ENCODE results near the gene TRA2A.
"Not testable (repeated sequence)": the region's sequence is repeated elsewhere in the genome, so short reads cannot be mapped to it uniquely, and the experiment has no call there.

Gene TRA2A

DNA sequence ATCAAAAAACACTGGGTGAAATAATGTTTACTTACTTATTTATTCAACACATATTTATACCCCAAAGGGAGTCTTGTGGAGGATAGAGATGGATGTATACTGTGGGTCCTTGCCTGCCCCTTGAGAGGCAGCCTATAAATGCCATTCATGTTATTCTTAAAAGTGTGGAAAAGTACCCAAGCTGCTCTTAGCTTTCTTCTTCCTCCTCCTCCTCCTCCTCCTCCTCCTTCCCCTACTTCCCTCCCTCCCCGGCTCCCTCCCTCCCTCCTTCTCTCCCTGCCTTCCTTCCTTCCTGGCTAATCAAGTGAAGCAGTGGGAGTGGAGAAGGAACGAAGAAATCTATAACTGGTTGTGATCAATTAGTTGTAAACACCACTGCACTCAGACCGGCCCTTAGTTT, 40.3 kb downstream of the TRA2A start:
- DNase-seq: no peak

DNA sequence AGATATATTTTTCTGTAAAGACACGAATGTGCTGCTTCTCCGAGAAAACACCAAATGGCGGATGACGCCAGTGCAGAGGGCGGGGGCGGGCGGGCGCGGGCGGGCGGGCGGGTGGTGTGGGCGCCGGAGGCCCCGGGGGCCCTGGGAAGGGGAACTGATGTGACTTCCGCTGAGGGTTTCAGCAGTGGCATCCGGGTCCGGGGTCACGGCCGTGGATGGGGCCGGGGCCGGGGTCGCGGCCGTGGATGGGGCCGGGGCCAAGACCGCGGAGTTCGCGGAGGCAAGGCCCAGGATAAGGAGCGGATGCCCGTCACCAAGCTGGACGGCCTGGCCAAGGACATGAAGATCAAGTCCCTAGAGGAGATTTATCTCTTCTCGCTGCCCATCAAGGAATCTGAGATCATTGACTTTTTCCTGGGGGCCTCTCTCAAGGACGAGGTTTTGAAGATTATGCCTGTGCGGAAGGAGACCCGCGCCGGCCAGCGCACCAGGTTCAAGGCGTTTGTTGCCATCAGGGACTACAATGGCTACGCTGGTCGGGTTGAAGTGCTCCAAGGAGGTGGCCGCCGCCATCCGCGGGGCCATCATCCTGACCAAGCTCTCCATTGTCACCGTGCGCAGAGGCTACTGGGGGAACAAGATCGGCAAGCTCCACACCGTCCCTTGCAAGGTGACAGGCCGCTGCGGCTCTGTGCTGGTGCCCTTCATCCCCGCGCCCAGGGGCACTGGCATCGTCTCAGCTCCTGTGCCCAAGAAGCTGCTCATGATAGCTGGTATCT, 41.2 kb downstream of the TRA2A start:
- DNase-seq: no peak

DNA sequence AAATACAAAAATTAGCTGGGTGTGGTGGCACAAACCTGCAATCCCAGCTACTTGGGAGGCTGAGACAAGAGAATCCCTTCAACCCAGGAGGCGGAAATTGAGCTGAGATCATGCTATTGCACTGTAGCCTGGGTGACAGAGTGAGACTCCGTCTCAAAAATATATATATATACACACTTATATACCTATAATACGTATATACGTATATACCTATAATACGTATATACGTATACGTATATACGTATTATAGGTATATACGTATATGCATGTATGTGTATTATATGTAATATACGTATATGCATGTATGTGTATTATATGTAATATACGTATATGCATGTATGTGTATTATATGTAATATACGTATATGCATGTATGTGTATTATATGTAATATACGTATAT, 43.1 kb downstream of the TRA2A start:
- DNase-seq: not testable (repeated sequence)

DNA sequence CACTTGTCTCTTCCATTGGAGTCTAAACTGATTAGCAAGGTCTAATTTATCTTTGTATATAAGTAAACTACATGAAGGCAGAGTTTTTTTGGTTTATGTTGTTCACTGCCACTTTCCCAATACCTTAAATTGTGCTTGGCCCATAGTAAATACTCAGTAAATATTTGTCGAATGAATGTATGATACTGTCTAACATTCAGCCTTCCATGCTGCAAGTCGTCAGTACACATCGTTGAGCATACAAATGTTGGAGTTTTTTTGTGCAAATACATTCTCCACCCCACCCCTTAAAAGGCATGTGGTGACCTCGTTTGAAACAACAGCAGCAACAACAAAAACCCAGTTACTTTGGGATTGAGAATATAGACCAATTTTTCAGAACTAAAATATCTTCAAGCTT, 44.1 kb downstream of the TRA2A start:
- no peak for DNase-seq

DNA sequence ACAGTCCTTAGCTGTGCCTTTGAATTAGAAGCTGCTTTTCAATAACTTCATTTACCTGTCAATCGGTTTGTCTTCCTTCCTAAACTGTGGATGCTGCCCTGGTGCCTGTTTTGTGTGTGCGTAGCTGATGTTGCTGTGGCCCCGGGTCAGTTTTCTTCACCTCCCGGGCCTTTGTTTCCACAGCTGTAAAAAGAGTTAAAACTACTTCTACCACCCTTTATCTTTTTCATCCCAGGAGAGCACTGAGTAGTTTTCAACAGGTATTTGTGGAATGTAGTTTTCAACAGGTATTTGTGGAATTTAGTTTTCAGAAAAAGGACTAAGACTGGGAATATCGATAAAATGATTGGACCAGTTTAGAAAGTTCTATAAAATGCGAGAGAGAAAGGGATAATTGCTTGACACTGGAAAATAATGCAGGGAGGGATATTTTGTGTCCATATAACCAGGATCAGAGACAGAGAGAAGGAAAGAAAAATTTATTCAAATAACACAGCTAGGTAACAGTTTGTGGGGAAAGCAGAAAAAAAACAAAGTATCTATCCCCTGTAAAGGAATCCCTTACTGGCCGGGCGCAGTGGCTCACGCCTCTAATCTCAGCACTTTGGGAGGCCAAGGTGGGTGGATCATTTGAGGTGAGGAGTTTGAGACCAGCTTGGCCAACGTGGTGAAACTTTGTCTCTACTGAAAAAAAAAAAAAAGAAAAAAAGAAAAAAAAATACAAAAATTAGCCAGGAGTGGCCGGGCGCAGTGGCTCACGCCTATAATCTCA, 45.6 kb downstream of the TRA2A start:
- DNase-seq: no peak

DNA sequence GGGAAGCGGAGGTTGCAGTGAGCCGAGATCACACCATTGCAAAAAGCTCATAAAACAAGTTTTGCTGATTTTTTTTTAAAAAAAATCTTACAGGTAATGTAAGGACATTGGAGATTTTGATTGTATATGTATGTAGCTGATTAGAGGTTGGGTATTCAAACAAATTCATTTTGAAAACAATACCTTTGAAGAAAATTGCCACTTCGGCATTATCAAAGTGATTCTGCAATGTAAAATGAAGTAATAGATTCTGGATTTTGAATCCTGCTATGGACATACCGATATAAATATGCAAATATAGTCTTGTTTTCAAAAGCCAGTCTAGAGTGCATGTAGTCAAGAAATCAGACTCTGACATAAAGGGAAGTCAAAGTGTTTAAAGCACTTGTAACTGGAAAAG, 49.1 kb downstream of the TRA2A start:
- no peak for DNase-seq

DNA sequence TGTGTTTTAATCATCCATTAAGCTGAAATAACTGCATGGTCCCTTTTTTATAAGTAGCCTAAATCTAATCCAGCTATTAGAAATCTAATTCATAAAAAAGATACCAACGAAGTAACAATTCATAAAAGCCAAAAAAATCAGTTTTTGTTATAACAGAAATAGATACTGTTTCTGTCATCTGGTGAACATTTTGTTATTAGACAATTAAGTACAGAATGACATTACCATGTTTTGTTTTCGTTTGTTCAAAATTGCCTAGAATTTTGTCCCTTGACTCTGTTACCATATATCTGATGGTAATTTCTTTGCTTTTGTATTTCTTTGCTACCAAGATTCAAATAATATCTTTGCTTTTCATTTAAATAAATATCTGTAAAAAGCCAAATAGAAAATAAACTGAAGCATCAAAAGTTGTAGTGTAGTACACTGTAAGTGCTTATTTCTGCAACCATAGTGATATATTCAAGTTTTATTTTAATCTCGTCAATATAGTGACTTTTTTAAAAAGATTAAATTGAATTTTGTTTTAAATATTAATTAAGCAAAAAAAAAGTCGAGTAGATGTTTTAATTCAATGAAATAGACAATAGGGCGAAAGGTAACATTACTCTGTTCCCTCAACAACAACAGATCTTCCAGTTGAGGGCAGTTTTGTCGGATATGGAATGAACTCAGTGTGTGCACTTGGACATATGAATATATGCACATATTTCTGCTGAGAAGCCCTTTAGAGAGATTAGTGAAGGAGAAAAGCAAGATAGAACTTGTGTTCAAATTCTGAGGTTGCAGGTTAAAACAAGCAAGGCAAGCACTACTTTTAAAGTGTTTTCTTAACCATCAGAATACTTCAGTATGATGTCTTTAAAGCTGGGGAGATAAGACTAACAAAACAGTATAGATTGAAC, 53.6 kb downstream of the TRA2A start:
- DNase-seq: no peak

DNA sequence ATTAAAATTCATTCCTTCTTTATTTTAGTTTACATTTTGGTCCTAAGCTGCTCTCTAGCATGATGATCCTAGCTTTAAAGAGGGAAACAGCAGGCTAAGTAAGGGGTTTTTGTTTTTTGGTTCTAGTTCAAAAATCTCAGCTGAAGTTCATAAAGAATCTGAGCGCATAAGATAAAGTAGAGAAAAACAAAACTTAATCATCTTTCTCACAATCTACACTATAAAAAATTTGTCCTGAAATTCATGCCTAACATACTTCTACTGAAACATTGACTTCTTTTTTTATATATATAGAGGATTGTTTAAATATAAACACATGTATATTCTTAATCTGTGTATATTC, 54.7 kb downstream of the TRA2A start:
- no peak for DNase-seq

DNA sequence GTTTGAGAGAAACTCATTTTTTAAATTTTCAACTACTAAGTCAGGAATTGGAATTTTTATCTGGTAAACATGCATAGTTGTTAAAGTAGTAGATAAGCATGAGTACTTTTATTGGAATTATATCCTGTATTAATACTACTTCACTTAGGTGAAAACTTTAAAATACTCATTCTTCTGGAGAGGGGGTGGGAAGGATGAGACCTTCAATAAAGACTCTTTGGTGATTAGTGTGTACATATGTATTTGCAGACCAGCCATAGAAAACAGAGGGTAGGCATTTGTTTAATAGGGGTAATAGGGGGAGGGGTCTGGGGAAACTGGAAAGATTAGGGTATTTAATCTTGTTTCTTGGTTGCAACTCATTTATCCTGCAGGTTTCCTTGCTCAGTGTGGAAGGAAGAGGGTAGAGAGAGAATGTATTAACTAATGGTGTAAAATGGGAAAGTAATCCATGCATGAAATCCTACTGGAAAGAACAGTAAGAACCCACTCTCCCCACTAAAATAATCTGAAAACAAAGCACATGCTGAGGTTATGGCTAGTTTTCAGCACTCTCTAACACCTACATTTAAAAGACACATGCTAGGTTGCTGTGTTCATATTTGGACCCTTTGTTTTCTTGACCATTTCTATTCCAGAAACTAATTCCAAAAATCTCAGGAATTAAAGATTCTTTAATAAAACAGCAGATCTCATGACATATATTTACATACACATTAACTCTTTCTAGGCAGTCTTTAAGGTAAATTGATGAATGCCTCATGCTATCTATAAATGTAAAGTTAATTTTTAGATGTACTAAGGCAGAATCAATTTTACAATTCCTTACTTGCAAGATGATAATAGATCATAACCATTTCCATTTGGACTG, 55.3 kb downstream of the TRA2A start:
- DNase-seq: no peak

DNA sequence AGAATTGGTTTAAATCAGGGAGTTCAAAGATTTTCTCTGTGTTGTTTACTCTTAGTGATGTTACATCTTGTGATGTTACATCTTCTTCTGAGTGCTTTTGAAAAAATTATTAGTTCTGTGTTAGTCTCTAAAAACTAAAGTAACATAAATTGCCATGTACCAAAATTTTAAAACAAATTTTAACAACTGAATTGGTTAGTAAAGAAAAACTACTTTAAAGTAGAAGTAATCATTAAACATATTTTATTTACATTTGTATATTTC, 56.3 kb downstream of the TRA2A start:
- DNase-seq: no peak

DNA sequence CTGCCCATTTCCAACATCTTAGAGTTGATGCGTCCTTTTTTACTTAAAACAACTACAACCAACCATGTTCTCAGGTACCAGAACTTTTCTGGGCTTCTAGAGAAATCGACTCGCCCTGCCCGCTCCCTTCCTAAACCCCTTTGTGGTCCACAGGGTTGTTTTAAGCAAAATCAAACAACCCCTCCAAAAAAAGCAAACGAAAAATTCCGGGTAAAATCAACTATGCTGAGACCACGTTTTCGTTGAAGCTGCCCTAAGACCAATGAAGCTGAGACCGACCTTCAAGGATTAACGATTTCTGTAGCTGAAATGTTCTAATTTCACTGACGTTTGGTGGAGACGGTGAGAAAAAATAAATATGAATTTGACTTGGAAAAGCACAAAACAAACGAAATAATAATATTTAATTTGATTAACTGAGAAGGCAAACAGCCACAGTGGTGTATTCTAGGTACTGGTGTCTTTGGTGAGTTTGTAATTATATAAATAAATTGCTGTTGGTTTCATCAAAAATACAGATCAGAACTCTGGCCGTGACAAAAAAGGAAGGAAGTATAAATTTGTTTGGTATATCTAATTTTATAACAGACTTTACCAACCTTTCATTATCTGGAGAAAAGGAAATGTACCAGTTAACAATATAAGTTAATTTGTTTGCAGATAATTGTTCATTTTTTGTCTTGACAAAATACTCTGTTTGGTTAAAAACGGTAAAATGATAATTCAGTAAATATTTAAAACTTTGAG, 56.8 kb downstream of the TRA2A start:
- no peak for DNase-seq

DNA sequence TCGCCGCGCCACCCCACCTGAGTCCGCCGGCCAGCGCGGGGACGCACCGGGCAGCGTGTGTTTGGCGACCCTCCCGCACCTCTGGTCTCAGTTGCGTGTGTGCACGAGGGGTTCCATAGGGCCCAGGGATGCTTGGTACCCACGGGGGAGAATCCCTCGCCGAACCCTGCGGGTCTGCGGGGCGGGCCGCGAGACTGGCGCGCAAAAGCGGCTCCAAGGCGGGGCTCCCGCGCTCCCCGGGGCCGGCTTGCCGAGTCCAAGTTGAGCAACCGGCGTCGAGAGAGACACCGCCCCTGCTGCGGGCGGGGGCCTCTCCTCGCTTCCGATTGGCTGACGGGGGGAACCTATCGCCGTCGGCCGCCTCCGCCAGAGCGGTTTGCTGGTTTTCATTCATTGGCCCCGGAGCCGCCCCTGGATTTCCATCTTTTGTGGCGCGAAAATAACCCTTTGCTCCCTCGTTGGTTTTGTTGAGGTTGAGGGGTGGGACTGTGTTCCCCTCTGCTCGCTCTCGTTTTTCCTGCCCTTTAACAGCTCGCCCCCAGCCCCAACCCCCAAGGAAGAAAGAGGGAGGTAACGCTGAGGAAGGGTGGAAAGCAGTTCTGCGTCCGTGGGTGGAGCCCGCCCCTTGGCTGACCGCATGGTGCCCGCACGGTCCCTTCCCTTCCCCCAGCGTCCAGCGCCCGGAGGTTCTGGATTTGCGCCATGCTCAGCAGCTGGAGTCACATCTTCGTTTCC, 57.5 kb downstream of the TRA2A start:
- DNase-seq: no peak

DNA sequence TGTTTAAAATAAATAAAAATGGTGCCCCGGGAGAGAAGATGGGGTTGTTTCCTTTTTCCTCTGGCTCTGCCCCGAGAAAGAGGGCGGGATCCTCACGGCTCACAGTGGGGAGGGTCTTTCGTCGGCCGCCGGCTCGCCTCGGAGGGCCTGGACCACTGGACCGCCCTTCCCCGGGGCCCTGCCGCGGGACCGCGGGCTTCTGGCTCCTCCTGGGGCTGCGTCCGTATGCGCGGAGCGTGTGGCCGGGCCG, 58.0 kb downstream of the TRA2A start:
- DNase-seq: no peak

DNA sequence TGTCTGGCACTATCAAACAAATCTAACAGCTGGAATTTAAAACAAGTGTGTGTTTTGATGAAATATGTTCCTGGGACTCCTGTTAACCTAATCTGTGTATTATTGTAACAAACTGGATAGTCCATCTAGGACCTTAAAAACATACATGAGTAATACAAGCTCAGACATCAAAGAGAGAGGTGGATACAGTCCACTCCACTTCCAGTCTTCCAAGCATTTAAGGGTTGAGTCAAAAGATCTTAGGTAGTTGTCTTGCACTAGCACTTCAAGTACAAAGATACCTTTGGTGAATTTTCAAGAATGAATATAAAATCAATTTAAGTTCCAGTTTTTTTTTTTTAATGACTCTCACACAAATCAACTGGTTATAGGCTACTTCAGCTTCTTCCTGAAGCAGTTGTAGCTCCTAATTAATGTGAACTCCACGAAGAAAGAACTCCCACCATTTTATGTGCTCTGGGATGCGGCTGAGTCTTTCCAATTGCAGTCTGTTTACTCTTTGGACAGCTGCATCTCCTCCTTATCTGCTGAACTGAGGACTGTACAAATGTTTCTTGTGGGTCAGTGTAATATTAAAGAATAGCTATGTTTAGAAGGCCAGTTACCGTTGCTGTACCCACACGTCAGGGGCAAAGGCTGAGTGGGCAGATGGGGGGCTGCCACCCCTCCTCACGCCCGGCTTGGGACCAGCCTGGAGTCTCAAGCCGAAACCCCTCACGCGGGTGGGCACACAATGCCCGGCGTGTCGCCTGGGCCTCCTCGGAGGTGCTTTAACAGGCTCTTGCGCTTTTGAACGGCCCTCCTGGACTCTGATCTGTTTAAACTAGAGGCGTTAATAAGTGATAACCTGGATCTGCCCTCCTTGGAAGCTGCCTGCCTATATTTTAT, 58.6 kb downstream of the TRA2A start:
- DNase-seq: no peak

DNA sequence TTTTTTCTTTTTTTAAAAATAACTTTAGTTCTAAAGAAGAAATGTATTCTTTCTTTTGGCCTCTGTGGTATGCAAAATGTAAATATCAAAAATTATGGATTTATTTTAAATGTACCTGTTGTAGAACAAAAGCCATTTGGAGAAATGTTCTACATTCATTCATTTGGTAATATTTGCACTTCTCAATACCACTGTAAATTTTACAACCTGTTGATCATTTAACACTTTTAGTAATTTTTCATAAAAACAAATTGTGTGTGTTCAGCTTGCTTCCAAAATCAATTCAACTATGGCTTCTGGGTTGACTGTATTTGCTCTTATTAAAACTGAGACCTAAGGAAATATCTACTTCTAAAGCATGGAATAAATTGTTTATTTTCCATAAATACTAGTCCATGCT, 59.2 kb downstream of the TRA2A start:
- DNase-seq: no peak

DNA sequence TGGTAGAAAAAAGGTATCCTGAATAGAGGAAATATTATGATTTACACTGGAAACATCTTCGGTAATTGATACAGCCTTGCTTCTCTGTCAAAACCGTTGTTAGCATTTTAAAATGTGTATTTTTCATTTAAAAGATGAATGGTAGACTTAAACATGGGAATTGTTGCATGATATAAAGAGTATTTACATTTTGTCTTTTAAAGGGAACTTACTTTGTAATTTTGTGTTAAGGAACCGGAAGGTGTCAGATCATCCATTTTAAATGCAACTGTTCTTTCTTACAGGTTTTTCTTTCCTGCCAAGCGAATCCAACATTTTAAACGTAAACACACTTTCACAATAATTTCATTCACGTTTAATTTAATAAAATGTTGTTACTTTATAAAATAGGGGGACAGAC, 59.7 kb downstream of the TRA2A start:
- no peak for DNase-seq

DNA sequence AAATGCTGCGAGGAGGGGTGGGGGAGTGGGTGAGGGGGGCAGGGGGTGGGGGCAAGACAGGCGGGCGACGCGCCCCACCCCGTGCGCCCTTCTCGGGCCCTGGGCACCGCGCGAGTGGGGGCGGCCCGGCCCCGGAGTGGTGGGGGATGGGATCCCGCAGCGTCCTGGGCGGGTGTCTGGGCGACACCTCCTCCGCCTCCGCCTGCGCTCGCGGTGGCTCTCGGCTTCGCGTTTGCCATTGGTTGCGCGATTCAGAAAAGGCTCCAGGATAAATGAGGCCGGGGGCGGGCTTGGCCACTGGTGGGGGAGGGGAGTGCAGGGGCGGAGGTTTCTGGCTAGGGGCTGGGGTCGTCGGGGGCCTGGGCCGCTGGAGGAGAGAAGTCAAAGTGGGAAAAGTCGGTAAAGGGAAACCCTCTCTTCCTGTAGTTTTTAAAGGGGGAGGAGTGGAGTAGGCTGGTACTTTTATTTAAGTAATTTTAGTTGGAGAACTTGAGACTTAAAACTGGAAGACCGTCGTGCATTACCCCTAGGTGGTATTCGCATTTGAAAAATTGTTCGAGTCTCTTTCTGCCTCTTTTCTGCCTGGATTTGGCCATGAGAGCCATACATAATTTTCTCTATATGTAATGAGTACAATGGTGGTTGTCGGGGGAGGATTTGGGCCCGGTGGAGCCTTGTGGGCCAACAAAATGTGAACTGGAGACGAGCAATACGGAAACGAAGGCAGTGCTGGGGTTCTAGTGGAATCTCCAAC, 60.5 kb downstream of the TRA2A start:
- DNase-seq: no peak

DNA sequence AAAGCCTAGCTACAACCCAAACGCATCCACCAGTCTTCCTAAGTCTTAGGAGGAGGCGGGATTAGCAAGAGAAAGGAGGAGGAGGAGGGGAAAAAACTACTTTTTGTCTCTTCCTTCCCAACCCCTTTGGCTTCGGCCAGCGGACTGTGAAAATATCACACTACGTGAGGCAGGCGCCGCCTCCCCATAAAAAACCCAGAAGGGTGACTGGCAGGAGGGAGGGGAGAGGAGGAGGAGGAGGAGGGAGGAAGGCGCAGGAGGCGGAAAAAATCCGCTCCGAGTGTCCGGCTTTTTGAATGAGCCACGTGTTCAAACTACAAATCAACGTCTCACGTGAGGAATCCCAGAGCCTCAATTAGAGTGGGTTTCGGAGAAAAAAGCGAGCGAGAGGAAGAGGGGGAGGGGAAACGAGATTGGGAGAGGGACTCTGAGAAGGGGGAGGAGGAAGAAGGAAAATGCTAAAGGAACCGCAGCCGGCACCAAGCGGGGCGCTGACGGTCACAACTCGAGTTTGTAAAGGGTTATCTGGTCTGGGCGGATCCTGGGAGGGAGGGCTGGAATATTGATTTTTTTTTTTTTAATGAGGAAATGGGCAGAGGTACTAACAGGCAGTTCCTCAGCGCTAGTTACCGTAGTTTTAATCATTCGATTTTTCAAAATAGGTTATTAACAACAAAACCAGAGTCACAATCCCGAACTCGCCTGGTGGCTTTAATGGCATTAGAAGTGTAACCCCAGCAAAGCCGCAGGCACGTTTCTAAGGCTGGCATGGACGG, 61.3 kb downstream of the TRA2A start, which contains the start of gene IGF2BP3:
Gene IGF2BP3, minus strand, starts transcription at position 162 of the 776 bp plus-strand sequence. CDS start 381 bp downstream, outside the sequence.
- DNase-seq: no peak

DNA sequence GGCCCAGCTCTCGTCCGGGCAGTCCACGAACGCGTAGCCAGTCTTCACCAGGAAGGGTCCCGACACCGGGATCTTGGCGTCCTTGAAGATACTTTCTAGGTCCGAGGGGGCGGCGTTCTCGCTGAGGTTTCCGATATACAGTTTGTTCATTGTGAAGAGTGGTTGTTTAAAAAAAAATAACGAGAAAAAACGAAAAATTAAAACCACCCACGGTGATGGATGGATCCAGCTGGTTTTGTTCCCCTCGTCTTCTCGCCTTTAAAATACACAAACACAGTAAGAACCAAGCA, 61.9 kb downstream of the TRA2A start:
- no peak for DNase-seq

Data from activated T-cell treated with anti-CD3 and anti-CD28 coated beads for 4 hours (primary cell).